ENCODE results near the gene ERC1.
"Not testable (repeated sequence)": the region's sequence is repeated elsewhere in the genome, so short reads cannot be mapped to it uniquely, and the experiment has no call there.

Gene ERC1

DNA sequence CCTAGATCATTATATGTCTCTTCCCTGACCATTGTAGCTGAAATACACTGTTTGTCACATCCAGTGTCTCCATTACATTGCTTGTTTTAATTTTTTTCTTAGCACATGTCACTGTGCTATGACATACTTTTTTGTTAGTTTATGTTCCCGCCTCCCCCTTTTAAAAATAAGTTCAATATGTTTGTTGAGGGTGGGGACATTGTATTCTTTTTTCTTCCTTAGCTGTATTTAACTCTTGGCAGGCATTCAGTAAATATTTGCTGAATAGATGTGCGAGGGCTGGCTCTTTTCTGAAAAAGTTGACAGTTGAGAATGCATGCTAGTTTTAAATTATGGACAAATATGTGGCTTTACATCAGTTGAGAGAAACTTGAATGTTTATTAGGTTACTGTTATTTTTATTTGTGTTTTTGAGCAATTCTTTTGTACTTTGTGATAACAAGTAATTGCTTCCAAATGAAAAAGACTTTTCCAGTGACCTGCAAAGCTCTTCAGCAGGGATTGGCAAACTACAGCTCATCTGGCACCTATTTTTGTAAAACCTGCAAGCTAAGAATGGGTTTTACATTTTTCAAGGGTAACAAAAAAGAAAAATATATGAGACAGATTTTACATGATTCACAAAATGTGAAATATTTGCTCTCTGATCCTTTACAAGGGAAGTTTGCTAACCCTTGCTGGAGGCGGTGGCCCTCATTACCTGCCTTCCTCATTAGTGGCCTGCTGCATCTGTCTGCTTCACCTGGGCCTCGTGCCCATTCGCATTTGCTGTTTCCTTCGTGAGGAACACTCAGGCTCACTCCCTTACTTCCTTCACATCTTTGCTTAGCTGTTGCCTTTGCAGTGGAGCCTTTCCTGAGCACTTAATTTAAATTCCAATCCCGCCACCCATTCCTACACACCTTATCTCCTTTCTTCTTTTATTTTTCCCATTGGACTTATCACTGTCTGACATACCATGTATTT lies 229.4 kb downstream of the ERC1 start:
- no peak for DNase-seq (ENCODE audit: low read depth, low spot score)

DNA sequence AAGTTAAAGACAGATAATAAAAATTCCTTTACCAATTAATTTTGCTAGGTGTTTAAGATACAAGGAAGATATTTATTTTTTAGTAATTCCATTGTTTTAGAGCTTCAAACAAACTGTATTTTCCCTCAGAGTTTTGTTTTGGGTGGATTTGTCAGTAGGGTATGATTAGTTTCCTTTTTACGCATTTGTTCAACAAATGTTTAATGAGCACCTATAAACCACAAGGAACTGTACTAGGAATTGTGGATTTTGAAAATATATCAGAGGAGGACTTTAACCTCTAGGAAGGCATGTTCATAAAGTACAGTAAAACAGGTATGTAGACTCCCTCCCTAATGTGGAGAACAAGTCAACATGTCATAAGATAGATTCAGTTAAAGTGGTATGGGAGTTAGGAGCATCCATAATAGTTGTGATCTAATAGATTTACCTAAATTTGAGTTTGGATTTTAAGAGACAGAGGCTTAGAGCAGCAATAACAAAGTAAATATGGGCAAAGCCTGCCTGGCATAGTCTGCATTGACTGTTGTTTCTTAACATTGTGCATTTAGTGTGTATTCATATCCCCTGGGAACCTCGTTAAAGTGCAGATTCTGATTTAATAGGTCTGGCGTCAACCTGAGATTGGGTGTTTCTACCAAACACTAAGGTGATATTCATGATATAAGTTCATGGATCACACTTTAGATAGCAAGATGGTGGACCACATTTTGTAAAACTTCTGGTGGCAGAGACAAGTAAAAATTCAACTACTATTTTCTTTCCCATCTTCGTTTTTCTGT lies 232.0 kb downstream of the ERC1 start:
- no peak for DNase-seq (ENCODE audit: low read depth, low spot score)

DNA sequence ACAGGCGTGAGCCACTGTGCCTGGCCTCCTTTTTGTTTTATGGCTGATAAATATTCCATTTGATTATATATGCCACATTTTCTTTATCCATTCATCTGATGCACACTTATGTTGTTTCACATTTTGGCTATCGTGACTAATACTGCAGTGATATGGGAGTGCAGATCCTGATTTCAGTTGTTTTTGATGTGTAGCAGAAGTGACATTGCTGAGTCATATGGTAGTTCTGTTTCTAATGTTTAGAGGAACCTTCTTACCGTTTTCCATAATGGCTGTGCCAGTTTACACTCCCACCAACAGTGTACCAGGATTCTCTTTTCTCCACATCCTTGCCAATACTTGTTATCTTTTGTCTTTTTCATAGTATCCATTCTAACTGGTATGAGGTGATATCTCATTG lies 235.9 kb downstream of the ERC1 start:
- no peak for DNase-seq (ENCODE audit: low read depth, low spot score)

DNA sequence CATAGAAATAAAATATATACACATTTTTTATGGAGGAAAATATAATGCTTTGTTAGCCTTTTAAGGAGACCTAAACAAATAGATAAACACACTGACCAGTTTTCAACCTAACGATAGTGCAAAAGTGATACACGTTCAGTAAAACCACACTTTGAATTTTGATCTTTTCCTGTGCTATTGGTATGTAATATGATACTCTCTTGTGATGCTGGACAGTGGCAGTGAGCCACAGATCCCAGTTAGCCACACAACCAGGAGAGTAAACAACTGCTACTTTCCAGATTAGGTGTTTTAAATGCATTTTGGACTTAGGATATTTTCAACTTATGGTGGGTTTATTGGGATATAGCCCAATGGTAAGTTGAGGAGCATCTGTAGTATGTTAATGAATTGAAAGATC lies 243.1 kb downstream of the ERC1 start:
- no peak for DNase-seq (ENCODE audit: low read depth, low spot score)

DNA sequence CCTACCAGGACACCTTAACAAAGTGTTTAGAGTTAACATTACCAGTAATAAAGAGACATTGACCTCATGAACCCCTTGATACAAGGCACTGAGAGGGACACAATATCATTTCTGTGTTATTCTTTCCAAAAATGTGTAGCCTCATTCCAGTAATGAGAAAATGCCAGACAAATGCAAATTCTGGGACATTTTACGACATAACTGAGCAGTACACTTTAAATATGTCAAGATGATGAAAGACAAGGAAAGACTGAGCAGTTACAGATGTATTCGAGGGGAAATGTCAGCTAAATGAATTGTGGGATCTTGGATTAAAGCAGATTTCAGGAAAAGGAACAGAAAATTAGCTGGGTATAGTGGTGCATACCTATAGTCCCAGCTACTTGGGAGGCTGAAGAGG lies 255.6 kb downstream of the ERC1 start:
- no peak for DNase-seq (ENCODE audit: low read depth, low spot score)

DNA sequence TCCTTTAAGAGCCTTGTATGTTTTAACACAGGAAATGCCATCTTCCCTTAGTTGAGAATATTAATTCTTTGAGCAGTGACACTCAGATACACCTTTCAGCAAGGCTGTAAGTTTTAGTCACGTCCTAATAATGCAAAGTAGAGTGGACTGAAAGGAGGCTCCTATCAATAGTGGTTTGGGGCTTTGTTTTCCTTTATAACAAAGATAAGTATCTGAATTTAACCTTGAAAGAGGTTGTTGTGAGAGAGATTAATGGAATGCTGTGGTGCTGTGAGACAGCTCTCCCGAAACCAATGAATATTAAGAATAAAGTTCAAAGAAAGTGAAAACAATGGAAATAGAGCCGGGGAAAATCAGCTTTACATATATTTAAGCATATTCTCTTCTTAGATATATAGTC lies 259.6 kb downstream of the ERC1 start:
- DNase-seq (ENCODE audit: low read depth, low spot score) = no peak

DNA sequence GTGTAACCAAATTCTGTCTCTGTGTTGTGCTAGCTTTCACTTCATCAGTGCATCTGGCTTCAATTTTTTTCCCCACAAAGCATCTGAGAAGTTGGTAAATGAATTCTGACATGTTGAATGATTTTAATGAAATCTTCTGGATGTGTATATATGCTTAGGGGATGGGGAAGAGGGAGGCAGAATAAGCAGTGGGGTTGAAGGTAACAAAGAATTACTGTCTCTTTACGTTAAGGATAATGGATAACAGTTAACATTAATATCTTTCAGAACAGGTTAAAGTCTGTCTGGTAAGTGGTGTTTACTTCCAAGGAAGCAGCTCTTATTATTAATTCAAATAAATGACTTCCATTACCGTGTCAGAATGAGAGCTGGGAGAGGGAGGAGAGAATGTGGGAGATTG lies 261.7 kb downstream of the ERC1 start:
- no peak for DNase-seq (ENCODE audit: low read depth, low spot score)

DNA sequence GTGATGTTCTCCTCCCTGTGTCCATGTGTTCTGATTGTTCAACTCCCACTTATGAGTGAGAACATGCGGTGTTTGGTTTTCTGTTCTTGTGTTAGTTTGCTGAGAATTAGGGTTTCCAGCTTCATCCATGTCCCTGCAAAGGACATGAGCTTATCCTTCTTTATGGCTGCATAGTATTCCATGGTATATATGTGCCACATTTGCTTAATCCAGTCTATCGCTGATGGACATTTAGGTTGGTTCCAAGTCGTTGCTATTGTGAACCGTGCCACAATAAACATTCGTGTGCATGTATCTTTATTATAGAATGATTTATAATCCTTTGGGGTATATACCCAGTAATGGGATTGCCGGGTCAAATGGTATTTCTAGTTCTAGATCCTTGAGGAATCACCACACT lies 264.1 kb downstream of the ERC1 start:
- not testable (repeated sequence) for DNase-seq (ENCODE audit: low read depth, low spot score)

DNA sequence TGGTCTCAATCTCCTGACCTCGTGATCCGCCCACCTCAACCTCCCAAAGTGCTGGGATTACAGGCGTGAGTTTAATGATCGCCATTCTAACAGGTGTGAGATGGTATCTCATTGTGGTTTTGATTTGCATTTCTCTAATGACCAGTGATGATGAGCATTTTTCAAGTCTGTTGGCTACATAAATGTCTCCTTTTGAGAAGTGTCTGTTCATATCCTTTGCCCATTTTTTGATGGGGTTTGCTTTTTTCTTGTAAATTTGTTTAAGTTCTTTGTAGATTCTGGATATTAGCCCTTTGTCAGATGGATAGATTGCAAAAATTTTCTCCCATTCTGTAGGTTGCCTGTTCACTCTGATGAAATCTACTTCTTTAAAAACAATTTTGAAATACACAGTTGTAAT lies 264.8 kb downstream of the ERC1 start:
- not testable (repeated sequence) for DNase-seq (ENCODE audit: low read depth, low spot score)

DNA sequence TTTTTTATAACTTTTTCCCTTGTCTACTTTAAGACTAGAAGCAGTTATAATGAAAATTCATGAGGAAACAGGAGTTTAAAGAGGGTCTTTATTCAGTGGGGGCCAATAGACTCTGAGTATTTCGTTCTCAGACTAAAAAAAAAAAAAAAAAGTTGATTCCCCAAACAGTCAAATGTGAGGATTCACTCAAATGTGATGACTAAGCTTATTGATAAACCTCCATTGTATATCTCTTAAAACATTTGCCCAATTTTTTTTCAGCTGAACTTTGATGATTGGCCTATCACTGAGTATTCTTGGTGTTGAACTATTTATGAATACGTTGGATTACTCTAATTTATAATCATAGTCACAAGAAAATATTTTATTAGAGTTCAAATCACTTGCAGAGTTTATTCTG lies 265.3 kb downstream of the ERC1 start:
- no peak for DNase-seq (ENCODE audit: low read depth, low spot score)

DNA sequence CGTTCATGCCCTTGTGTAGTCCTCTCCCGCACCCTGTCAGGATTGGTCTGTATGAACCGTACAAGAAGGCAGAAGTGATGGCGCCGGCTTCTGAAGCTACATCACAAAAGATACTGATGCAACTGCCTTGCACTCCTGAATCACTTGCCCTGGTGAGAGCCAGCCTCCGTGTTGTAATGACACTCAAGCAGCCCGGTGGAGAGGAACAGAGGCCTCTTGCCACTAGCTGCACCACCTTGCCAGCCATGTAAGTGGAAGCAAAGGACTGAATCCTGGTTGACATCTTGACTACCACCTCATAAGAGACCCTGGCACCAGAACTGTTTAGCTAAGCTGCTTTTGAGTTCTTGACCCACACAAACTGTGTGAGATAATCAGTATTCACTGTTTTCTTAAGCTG lies 266.0 kb downstream of the ERC1 start:
- DNase-seq (ENCODE audit: low read depth, low spot score) = no peak

DNA sequence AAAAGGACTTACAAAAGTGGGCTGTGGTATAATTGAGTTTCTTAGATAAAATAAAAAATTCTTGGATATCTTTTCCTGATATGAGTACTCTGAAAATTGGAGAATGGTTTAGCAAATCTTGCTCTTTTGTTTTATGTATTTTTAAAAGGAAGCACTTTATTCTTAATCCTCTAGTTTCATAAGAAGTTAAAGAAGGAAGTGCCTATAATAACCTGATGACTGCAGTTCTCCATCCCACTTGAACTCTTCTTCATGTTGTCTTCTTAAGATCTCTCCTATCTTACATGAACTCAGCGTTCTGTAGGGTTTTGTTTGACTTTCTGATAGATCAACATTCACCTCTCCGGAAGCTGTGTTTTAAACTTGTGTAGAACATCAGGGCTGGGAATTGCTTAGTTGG lies 271.0 kb downstream of the ERC1 start:
- no peak for DNase-seq (ENCODE audit: low read depth, low spot score)

DNA sequence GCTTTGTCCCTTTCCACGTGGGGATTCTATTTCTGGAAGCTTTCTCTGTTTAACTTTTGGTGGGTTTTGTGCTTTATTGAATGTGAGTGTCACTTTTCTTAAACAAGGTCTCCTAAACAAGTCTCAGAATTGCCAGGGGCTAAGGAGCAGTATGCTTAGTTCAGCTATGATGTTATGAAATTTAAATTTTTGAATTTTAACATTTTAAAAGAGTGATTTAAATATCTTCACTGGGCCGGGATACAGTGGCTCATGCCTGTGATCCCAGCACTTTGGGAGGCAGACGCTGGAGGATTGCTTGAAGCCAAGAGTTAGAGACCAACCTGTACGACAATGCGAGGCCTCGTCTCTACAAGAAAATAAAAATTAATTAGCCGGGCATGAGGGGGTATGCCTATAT lies 276.2 kb downstream of the ERC1 start:
- DNase-seq (ENCODE audit: low read depth, low spot score) = no peak

DNA sequence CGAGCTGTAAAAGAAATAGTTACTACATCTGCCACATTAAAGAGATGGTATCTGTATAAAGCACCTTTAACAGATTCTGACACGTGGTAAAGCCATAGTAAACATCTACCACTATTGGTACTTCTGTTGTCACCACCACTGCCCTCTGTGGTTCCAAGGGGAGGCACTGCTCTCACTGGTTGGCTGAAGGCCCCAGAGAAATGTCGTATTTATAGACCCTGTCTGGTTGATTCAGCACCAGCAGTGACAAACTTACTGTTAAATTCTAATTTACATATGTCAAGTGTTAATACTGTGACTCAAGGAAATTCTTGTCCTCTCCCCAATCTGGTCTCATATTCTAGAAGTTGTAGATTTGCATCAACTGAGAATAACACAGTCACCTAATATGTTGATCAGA lies 281.1 kb downstream of the ERC1 start:
- no peak for DNase-seq (ENCODE audit: low read depth, low spot score)

DNA sequence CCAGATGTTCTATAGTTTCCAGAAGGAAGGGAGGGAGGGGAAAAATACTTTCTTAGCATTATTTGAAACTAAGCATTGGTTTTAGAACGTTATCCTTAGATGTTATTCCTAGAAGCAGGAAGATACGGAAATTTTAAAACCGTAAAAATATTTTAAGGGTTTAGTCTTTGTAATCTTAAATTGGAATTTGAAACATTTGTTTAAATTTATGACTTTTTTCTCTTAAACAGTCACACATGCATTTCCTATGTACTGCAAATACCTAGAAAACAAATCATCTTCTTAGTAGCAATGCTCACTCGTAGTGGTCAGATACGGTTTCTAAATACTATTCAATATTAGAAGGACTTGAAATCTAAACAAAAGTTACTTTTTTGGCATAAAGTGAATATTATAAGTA lies 282.0 kb downstream of the ERC1 start:
- DNase-seq (ENCODE audit: low read depth, low spot score) = no peak

DNA sequence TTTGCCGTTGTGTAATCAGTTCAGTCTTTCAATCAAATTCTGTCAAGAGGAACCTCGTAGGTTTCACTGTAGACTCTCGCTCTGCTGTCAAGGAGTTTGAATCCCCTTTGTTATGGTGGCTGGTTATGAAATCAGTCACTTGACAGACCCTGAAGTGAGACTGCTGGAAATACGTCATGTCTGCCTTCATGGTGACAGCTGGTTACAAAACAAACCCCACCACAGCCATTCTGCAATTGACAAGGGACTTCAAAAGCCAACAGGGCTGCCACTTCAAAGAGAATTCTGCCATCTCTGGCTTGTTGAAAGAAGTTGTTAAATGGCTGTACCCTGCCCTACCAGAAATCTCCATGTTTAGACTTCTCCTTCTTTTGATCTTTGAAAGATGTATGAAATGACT lies 286.9 kb downstream of the ERC1 start:
- peak; percentile 19 for DNase-seq (ENCODE audit: low read depth, low spot score)

DNA sequence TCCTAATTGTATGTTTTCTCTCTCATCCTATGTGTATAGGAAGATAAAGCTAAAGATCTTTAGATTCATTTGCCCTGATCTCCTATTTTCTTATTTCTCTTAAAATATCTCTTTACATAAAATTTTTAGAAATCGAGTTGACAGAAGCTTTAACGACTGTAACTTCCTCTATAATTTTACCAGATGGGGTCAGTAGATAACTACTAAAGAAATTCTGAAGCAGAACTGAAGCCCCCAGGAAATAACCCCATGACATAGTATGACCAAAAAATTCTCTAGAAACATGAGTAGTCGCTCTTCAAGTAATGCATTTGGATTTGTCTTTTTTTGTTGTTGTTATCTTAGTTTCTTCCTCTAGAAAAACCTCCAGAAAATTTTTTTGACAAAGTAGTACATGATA lies 288.0 kb downstream of the ERC1 start:
- no peak for DNase-seq (ENCODE audit: low read depth, low spot score)

DNA sequence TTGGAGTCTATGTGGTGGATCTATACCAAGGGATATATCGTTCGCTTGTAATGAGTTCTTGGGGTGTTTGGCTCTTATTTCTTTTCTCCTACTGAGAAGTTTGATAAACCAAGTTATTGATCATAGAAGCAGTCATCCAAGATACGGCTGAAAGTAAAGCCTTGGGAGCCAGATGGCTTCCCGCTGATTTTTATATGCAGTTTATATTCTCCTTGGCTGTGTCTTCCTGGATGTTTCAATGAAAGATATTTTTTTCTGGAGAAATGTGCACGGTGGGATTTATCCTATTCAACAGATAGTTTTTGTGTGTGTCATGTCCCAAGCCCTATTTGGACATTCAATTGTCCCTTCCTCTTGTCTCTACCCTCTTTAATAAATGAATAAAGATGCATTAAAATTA lies 289.0 kb downstream of the ERC1 start:
- DNase-seq (ENCODE audit: low read depth, low spot score) = no peak

DNA sequence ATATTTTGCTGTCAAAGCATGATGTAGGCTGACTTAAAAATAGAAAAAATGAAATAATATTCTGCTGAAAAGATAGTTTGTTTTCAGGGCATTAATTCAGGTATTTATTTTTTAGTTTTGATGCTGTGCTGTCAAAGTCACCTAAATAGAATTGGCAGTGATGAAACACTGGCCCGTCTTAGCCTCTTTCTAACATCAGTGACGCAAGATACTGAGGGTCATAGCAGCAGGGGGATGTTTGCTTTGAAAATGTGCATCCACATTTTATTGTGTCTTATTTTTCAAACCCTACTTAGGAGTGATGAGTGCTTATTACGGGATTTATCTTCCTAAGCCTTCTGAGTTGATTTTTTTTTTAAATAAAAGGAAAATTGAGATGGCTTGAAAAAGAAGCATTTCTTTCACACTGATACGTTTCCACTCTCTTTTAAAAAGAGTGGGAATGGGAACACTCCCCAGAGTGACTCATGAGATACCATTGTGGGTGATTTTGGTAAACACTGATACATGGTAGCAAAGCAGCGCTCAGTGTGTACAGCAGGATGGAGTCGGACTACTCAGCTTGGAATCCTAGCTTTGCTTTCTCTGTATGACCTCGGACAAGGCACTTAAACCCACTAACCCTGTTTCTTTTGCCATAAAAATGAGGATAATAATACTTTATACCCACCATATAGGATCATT lies 290.8 kb downstream of the ERC1 start:
- no peak for DNase-seq (ENCODE audit: low read depth, low spot score)

DNA sequence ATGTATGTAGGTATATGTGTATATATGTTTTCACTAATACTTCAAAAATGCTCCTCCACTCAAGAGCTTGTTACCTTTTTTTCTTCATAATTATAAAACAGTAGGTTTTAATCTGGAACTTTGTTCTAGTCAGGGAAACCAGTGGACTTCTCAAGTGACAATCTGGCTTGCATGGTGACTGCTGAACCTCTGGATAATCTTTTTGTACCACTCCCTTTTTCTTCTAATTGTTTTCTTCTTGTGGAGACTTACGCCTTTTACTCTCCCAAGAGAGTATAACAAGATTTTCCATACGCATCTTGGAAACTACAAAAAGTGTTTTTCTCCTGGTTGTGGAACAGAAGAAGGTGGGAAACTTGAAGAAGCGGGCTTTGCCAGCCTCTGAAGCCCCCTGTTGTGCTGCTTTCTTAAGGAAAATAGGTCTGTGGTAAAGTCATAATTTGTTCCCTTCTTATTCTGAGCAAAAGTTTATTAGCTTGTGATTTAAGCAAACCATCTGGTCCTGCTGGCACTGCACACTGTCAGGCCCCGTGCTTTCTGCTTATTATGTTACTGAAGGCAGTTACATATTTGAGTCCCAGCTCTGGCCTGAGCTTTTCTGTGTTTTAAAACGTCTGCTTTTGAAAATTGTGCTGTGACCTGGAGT lies 291.8 kb downstream of the ERC1 start:
- no peak for DNase-seq (ENCODE audit: low read depth, low spot score)

DNA sequence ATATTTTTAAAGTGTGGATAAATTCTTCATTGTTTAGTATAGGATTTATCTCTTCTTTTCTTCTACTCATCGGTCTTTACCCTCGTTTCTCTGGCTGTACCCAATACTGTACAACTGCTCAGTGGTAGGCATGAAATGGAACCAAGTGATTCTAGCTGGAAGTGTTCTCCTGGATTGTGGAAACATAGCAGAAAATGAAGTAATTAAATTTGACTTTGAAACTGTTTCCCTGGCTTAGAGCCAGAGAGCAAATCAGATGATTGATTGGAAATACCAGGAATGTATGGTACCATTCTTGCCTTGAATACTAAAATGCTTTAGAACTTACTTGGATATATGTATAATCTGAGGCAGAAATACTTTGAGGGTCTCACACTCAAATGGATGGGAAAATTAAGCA lies 292.3 kb downstream of the ERC1 start:
- DNase-seq (ENCODE audit: low read depth, low spot score) = no peak

DNA sequence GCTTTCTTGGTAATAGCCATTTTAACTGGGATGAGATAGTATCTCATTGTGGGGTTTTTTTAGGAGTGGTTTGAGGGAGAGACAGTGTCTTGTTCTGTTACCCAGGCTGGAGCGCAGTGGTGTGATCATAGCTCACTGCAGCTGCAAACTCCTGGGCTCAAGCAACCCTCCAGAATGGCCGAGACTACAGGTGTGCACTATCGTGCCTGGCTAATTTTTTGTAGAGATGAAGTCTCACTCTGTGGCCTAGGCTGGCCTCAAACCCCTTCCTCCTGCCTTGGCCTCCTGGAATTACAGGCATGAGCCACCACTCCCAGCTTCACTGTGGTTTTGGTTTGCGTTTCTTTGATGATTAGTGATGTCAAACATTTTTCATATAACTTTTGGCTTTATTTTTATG lies 293.6 kb downstream of the ERC1 start:
- no peak for DNase-seq (ENCODE audit: low read depth, low spot score)

All from ELF-1 (cell line).